DMS53 (cell line): ENCODE measurements around the gene KCNQ1OT1.

Experiments
- DNase-seq: peaks from one replicate; lab custom pipeline; 2025; lab: John Stamatoyannopoulos, UW

Gene KCNQ1OT1

DNA sequence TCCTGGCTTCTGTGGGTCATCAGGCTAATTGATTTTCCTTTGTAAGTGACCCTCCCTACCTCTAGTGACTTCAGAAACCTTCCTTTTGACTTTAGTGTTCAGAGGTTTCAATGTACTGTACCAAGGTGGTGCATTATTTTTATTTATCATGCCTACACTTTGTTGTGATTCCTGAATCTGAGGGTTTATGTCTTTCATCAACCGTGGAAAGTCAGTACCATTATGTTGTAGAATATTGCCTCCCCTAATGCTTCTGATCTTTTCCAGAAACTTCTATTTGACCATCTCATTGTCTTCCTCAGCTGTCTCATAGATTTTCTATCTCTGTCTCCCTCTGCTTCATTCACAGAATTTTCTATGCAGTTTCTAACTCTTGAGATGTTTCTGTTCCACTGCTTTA is 105.5 kb downstream of the KCNQ1OT1 start:
- DNase-seq = no peak

GRCh38 chr11:2593393-2593950 is 106.3 kb downstream of the KCNQ1OT1 start:
- no peak for DNase-seq

- no peak for DNase-seq
Observed at GRCh38 chr11:2592559-2593392, 107.0 kb downstream of the KCNQ1OT1 start.

DNA sequence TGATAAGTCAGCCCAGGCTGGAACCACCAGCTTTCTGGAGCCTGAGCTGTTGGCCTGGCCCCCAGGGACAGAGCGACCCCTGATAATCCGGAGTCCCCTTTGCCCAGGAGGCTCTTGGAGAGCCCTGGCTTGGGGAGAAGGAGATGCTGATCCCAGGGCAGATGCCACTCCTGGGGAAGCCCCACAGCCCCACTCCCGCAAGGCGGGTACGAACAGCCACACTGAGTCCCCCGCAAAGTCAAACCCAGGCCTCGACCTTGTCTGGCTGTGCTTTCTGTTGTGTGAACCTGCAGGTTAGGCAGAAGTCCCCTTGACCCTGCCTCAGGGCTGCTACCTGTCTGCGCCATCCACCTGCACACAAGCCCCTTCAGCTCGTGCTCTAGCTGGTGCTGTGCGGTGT is 108.0 kb downstream of the KCNQ1OT1 start:
- no peak for DNase-seq

DNA sequence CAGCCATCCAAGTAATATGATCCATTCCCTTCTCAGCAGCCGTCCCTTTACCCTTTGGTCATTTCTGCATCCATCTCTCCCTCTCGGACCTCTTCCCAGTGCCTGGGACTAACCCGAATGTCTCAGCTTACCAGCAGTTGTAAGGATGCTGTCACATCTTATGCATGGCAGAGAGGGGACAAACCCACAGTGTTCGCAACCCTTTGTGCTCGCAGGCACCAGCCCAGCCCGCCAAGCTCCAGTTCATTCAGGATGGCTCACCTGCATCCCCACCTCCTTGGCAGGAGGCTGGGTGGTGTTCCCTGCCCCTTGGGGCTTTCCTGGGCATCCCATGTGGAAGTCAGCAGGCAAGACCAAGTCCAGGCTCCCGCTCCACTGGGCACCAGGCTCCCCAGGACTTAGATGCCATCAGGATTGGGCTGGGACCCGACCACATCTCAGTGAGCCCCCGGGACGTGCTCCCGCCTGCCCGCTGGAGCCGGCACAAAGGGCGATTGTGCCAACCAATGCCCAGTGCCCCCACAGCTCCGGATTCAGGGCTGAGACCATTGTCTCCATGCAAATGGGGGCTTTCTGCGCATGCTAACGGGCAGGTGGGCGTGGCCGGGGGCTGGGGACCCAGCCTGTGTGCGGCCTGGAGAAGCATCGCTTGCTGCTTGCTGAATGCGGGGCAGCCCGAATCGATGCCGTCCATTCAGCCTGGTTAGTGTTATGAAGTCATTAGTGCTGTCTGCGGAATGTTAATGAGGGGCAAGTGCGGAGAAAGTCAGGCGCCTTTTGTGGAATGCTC is 108.6 kb downstream of the KCNQ1OT1 start:
- no peak for DNase-seq

- no peak for DNase-seq
Observed at GRCh38 chr11:2590131-2590964, 109.4 kb downstream of the KCNQ1OT1 start.

GRCh38 chr11:2589538-2589934 is 110.3 kb downstream of the KCNQ1OT1 start:
- no peak for DNase-seq

- DNase-seq = no peak
Observed at GRCh38 chr11:2588809-2589537, 110.8 kb downstream of the KCNQ1OT1 start.

DNA sequence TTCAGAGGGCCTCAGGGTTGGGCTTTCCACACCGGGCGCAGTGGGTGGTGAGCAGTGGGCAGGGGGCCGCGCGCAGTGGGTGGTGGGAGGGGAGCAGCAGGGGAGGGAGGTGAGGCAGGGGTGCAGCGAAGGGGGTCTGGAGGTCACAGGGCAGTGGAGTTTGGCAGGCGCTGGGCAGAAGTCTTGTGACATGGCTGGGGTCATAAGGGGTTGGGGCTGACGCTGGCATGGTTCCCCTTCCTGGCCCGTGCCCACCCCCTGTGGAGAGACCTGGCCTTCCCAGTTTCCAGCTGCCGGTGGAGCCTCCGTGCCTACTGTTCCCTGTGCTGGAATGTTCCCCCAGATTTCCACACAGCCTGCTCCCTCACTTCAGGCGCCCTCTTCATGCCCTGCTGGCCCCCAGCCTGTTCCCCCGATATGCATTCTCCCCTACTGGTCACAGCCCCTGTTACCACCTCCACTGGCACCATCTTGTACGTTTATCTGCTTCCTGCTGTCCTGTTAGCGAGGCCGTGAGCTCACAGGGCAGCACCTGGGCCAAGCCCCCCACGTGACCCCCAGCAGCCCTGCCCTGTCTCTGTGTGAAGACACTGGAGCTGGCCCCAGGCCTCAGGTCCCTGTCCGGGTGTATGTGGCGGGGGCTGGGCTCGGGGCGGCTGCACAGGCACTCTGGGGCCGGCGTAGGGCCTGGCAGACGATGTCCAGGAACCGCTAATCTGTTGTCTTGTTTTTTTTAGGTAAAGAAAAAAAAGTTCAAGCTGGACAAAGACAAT is 111.6 kb downstream of the KCNQ1OT1 start:
- DNase-seq = no peak

DNA sequence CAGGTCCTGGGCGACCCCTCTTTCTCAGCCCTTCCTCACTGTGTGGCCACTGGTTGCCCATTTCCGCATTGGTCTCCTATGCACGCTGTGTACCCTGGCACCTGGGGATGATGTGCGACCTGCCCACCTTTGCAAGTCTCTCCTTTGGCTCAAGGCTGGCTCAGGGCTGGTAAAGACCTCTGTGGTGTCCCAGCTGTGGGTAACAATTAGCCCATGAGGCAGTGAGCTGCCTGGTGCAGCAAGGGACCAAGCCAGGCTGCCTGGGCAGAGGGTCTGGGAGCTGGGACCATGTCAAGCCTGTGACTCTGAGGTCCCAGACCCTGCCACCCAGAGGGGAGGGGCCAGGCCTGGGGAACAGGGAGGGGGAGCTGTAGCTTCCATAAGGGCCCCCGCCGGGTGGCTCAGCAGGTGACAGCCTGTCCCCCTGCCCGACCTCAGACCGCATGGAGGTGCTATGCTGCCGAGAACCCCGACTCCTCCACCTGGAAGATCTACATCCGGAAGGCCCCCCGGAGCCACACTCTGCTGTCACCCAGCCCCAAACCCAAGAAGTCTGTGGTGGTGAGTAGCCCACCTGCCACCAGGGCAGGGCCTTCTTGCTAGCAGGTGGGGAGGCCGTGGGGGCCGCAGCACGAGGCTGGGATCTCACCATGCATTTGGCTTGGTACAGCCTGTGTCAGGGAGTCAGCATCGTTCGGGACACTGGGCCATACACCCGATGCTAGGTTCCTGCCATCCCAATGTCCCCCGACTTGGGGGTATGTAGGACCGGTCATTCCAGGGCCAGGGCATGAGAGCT is 112.5 kb downstream of the KCNQ1OT1 start:
- DNase-seq = no peak

GRCh38 chr11:2586793-2587131 is 113.0 kb downstream of the KCNQ1OT1 start:
- no peak for DNase-seq

GRCh38 chr11:2586087-2586792 is 113.6 kb downstream of the KCNQ1OT1 start:
- DNase-seq = no peak

GRCh38 chr11:2585566-2586086 is 114.2 kb downstream of the KCNQ1OT1 start:
- DNase-seq = no peak

- DNase-seq = no peak
Observed at GRCh38 chr11:2584812-2585565, 114.8 kb downstream of the KCNQ1OT1 start.

- DNase-seq = no peak
Observed at GRCh38 chr11:2584434-2584811, 115.4 kb downstream of the KCNQ1OT1 start.

- DNase-seq = no peak
Observed at GRCh38 chr11:2583605-2583958, 116.2 kb downstream of the KCNQ1OT1 start.

DNA sequence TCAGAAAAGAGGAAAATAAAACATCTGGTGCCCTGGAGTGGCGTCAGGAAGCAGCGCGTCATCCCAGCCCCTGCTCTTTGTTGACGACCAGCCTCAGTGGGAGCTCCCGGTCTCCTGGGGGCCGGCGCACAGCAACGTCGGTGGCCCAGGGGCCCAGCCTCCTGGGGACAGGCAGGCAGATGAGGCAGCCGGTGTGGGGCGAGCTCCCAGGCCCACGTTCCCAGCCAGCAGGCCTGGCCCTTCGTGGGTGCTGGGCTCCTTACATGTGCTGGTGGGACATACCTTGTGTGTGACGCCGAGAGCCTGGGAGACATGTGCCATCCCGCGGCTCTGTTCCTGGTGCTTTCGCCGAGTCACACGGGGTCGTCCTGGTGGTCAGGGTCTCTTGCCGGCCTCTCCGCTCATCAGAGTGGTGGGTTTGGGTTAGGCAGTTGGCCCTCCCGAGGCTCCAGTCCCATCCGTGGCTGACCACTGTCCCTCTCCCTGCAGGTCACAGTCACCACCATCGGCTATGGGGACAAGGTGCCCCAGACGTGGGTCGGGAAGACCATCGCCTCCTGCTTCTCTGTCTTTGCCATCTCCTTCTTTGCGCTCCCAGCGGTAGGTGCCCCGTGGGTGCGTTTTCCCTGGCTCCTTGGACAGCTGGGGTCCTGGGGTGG is 116.7 kb downstream of the KCNQ1OT1 start:
- DNase-seq = no peak
